ENCODE results near the gene CCDC136.

Gene CCDC136

GRCh38 chr7:128865996-128866877 lies 74.5 kb downstream of the CCDC136 start:
- TF ChIP-seq CTCF (IDR thresholded peaks at IDR 0.05; ENCODE audit: extremely low read depth, missing control alignments) = no peak
- no peak for DNase-seq (ENCODE audit: low spot score)

GRCh38 chr7:128867241-128867640 lies 75.5 kb downstream of the CCDC136 start:
- DNase-seq (ENCODE audit: low spot score) = no peak
- TF ChIP-seq CTCF (IDR thresholded peaks at IDR 0.05; ENCODE audit: extremely low read depth, missing control alignments) = no peak

- DNase-seq (ENCODE audit: low spot score) = no peak
- TF ChIP-seq CTCF (IDR thresholded peaks at IDR 0.05; ENCODE audit: extremely low read depth, missing control alignments) = no peak
These were observed 76.3 kb downstream of the CCDC136 start for GRCh38 chr7:128867842-128868623.

DNA sequence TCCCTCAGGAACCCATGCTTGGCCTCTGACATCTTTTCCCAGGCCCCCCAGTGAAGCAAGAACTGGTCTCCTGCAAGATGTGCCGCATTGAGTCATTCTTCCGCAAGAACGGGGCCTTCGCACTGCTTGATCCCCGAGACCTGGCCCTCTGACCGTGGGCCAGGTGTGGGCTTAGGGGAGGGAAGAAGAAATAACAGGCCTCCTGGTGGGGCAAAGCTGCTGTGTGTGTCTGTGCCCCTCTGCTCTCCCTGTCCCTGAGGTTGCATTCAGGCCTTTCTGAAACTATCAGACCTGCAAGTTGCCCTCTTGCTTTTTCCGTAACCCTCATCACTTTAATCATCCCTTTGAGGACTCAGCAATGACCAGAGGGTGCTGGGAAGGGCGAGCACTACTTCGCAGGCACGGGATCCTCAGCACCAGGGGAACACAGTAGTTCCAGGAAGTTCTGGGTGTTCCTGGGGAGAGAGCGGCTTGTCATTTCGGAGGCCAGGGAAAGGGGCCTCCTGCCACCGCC lies 76.9 kb downstream of the CCDC136 start:
- DNase-seq (ENCODE audit: low spot score) = no peak
- TF ChIP-seq CTCF (IDR thresholded peaks at IDR 0.05; ENCODE audit: extremely low read depth, missing control alignments) = no peak

- no peak for TF ChIP-seq CTCF (IDR thresholded peaks at IDR 0.05; ENCODE audit: extremely low read depth, missing control alignments)
- DNase-seq (ENCODE audit: low spot score) = peak; percentile 84
These were observed 77.6 kb downstream of the CCDC136 start for GRCh38 chr7:128869138-128869943.

DNA sequence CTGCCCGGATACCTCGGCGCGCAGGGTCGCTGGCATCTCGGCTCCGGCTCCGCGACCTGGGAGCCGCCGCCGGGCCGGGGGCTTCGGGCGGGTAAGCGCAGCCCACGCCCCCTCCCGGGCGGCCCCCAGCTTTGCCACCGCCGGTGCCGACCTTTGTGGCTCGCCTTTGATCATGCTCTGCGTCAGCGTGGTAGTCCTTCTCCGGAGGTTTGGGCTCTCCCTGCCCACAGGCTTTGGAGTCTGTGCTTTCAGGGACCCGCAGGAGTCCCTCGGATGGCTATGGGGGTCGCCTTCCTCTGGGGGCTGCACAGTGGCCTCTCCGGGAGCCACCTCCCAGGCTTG lies 78.1 kb downstream of the CCDC136 start:
- DNase-seq (ENCODE audit: low spot score) = no peak
- TF ChIP-seq CTCF (IDR thresholded peaks at IDR 0.05; ENCODE audit: extremely low read depth, missing control alignments) = no peak

Measured in GM20000 (cell line).